GM19351 (cell line): ENCODE results near the gene PTPN14.
A peak's percentile ranks its signal among the peaks of the same experiment; 100 is the strongest.

Experiments
- ATAC-seq: cut with Tn5 transposase; IDR thresholded peaks from one replicate; pipeline ENCODE4 v1.9.1; 2021; ENCODE audit warnings: mild to moderate bottlenecking, moderate library complexity; ENCODE audit not compliant: unreplicated experiment

Gene PTPN14

DNA sequence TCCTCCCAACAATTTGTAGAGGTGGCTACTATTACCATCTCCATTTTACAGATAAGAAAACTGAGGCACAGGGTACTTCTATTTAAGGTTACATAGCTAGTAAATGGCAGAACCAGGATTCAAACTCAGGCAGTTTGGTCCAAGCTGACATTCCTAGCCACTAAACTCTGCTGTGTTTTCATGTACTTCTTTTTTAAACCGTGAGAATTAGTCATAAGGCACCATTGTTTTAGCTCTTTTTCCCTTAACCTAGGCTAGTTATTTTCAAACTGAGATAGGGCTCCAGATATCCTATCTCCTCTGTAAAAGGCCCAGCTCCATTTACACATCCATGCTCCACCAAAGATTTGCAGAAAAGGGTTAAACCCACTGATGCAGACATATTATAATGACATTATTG, 92.9 kb downstream of the PTPN14 start:
- ATAC-seq: no peak

DNA sequence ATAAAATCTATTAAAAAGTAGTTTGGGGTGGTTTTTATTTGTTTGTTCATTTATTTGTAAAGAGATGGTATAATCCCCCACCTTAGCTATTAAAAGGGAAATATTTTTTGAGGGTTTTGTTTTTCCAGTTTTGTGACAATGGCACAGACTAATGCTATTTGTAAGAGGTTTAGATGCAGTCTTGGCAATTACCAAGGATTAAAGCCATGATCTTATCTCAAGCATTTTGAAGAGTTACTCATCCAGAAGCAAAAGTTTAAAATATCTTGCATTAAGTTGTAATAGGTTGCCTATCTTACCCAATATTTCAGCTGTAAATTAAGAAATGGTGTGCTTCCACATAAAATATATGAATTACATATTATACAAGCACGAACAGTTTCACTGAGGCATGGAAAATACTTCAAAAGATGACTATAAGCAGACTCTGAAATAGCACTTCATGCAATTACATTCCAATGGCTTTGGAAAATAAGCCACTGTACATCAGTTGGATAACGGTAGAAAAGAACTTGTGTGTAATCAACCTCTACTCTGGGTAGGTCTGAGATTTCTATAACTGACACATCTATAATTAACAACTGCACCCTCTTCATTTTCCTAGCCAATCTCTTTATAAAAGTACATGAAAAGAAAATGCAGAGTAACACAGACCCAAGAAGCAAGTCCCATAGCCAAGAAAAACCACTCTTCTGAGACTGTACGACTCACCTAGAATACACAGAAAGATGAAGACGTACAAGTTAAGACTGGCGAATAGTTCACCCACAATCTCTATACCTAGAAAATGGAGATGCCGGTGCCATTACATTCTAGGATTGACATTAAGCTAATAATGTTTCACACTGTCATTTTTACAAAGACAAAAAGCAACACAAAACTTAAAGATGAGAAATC, 95.2 kb downstream of the PTPN14 start:
- ATAC-seq: no peak

DNA sequence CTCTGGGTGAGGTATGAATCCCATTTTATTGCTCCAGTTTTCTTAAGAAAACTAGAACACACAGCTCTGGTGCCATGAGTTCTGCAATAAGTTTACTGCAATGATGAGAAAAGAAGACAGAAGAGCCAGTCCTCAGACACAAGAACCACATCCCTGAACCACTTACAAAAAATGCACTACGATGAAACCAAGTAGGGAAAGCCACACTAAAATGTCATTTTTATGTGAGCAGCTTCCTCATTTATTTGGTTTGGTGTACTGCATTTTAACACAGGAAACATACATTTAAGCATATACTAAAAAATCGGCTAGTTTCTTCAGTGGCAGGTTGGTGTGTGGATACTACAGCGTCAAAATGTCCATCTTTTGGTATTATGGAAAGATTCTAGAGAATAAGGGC, 95.9 kb downstream of the PTPN14 start:
- no peak for ATAC-seq

DNA sequence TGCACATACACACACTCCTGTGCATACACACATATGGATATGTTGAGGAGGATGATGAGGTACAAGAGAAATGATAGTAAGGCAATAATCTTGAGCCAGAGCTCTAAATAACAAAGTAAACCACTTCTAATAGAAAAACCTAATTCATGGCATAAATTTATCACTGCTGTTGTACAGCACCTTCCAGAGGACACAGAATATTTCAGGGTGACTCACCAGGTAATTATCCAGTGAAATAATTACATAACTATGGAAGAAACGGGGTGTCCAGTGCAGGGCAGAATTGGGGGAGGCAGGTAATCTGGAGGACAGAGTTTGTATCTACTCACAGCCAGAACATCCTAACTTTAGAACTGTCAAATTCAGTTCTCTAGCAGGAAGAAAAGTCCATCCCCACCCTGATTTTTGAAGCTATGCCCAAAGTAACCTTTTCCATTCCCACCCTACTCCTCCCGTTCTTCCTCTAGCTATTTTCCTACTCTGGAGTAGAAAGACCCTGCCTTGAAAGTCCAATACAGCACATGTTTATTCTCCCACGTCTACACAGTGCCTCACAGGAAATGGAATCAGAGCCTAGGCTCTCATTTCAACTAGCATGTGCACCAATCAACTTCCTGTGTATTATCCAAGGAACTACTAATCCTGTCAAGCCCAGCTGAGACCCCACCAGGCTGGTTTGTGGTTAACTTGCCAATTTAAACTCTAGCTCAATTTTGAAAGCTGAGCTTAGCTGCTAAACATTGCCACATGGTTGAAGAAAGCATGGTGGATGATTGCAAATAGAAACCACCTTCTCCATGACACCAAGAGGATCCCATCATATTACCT, 96.6 kb downstream of the PTPN14 start:
- ATAC-seq: no peak

DNA sequence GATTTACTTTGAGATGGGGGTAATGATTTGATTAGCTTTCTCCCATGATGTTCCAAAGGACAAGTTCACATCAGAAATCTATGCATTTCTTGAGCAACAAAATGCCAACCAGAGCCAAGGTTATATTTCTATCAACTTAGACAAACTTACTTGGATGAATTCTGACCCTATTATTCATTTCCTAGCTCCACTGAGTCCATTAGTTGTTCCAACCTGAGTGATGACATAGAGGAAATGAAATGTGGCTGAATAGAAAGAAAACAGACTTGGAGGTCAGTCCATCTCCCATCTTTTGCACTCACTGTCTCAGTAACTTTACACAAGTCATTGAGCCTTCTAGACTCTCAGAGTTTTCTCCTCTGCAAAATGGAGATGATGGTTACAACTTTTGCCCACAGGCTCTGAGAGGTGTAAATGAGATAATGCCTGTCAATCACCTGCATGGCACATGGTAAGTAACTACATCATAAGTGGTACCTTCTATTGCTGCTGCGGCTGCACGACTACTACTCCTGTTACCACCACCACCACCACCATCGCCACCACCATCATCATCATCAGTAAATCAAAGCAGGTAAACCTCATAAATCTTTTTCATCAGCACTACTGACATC, 98.2 kb downstream of the PTPN14 start:
- ATAC-seq: no peak

DNA sequence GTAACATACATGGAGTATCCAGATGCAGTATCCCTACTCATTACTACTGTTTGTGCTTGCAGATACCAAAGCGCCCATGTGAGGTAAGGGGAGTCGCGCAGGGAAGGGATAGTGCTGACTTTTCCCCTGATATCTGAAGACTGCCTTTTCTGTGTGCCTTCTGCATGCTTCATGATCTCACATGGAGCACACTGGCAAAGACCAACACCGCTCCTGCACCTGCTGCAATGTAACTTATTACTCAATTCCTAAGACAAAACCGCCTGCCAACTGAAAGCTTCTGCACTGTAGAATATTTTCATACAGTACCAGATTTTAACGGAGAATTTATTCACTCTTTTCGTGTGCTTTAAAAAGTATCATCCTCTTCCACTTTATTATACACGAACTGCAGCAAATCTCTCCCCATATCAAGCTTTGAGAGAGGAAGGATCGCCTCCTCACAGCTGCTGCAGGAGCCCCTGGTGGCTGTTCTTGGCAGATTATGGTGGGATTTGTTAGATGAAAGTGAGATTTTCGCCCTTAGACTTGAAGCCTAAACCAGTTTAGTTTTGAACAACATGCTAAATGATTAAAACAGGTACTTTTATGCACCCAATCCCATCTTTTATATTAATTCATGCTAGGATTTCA, 99.1 kb downstream of the PTPN14 start:
- no peak for ATAC-seq

DNA sequence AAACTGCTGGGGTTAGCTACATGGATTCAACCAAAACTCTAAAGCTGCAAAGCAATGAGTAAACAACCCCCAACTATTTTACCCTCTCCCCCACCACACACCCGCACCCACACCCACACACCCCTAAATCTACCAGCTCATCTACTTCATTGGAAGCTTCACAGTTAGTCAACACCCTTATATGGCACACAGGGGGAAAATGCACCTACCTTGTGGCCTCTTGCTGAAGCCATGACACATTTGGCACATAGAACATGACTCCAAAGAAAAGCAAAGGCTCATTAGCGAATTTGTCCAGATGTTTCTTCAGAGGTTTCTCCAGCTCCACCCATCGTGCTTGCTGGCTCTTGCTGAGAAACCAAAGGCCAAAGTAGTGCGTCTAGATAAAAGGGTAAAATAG, 99.8 kb downstream of the PTPN14 start:
- no peak for ATAC-seq

DNA sequence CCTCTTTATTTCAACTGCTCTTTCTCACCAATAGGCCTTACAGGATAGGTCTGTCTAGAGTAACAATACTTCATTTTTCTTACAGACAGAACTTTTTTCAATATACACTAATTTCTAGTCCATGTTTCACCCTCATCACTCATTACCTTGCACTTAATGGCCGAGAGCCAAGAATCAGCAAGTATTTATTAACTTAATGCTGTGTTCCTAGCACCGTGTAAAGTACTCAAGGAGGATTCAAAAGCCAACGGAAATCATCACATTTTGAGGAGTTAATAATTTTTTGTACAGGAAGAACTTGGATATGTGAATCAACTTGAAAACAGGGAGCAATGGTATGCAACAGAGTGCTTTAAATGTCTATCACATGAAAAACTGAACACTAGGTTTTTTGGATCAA, 102.0 kb downstream of the PTPN14 start:
- no peak for ATAC-seq

DNA sequence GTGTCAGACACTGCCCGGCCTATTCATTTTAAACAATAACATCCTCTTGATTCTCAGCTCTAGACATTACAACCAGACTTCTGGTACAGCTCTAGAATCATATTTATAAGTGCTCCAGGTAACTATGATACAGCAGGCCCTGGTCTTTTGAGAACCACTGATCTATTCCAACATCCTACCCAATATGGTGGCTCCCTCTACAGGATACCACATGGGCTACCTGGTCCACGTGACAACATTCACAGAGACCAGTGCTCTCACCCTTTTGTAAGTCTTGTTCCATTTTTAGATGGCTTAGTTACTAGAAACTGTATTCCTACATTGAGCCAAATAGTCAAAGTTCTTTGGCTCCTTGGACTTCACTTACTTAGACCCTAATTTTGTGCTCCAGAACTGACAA, 102.9 kb downstream of the PTPN14 start:
- ATAC-seq: no peak

DNA sequence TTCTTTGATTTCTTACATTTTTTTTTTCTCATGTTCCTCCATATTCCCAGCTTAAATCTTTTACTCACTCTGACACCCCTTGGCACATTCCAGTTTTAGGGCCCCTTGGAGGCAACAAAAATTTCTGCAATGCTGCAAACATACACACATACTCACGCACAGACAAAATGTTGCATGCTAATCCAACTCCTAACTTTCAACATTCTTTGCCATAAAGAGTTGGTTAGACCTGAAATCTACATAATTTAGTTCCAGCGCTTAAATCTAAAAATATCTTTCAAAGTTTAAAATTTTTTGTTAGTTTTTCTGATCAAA, 103.9 kb downstream of the PTPN14 start:
- ATAC-seq: no peak

DNA sequence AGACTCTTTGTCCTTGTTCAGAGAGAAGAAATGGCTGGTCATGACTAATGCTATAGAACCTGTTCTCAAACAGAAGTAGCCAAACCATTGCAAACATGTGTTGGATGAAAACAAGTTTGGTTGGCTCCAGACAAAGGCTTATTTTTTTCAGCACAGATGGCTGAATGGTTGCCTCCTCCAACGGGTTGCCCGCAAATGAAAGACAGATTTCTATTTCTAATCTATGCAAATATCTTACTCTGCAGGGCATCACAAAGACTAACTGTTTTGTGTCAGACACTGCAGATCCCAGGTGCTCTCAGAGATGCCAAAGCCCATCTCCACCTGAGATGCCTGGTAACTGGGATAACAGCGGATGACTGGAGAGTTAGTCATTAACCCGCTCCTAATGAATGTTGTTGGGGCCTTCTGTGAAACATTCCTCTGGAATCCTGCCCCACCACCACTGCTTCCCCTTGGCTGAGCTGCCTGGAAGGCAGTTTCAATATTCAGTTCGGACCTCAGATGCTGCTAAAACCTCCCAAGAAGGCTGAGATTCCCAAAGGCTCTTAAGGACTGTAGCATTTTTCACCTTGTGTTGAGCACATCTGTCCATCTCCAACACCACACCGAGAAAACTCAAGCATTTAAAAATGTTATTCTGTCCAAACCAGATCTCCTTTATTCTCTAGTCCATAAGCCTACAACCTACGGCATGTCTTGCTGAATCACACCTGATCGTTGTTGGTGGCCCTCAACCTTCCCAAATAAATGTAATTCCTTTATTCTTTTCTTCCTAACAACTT, 104.4 kb downstream of the PTPN14 start:
- no peak for ATAC-seq

DNA sequence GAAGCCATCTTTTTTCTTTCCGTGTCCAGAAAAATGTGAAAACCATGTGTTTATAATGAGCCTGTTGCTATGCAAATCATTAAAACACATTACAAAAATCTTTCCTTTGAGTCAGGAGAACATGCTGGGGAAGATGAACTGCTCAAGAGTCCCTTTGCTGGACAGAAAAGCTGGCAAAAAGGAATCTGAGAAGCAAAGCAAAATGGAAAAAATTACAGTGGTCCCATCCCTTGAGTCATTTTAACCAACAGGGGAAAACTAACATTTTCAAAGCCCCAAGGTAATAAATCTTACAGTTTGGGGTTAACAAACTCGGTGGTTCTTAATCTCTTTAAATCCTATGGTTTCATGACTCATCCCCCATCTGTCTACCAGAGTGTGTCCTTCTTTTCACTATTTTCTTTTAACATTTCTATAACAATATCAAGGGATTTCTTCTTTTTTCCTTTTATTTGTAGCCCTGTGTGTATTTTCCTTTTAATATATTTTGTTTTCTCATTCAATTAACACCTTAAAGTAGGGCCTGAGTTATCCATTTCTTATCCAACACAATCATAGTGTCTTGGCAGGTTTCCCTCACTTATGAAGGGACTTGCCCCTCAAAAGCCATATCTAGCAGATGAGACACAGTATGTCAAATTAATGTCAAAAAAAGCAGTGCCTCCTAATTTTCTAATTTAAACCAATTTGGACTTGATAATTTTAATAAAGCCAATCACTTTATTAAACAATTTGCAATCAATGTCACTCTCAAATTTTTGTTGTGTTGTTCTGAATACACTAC, 105.4 kb downstream of the PTPN14 start:
- no peak for ATAC-seq

DNA sequence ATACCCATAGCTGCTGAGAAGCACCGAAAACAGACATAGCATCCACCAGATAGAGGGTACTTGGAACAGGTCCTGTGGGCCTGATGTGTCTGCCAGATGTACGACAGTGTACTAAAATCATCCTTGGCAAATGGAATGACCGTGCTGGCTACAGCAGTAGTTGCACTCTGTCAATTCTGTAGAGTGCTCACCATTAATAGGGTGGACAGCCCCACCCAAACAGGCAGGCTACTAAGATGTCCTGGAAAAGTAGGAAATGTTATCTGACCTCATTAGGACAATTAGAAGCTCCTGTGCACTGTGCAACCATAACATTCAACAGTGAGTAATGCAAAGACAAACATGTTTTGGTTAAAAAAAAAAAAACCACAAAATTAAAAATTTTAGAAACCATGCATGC, 106.2 kb downstream of the PTPN14 start:
- no peak for ATAC-seq

DNA sequence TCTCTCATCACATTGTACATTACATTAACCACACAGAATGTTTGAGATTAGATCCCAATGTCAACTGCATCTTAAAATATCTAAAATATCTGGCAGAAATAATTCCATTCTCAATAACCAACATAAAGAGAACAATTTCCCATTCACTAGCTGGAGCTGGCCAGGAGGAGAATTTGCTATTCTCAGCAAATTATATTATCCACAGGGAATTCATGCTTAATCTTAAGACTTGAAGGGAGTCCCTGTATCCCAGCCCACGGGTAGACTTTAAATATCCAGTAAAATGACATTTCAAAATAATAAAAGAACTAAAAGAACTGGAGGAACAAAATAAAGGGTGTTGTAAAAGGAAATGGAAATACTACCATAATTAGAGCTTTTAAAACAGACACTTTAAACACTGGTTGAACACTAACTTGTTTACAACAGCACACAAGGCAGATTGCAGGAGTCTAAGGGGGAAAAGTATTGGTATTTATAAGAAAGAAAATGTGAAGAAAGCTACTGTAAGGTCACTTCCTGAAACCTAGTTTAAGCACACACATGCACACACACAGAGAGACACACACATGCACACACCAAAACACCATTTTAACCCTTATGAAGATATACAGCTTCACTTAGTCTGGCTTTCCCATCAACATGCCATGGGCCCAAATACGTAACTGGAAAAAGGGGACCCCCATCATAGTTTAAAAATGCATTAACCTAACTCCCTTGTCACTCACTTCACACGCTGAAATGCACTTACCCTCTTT, 107.0 kb downstream of the PTPN14 start:
- no peak for ATAC-seq

DNA sequence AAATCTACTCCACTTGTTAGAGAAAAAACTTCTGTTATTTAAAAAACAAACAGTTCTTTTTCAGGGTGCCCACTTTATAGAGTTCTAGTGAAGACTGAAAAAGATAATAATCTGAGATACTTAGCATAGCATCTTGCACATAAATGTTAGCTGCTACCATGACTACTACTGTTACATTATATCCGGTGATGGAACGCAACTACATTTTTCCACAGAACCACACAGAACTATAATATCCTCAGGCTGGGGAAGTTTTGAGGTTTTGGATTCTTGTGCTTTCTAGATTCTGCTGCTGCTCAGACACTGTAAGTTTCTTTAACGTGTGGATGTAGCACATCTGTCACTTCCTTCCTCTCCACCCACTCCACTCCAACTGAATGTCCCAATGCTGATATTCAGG, 110.3 kb downstream of the PTPN14 start:
- no peak for ATAC-seq

DNA sequence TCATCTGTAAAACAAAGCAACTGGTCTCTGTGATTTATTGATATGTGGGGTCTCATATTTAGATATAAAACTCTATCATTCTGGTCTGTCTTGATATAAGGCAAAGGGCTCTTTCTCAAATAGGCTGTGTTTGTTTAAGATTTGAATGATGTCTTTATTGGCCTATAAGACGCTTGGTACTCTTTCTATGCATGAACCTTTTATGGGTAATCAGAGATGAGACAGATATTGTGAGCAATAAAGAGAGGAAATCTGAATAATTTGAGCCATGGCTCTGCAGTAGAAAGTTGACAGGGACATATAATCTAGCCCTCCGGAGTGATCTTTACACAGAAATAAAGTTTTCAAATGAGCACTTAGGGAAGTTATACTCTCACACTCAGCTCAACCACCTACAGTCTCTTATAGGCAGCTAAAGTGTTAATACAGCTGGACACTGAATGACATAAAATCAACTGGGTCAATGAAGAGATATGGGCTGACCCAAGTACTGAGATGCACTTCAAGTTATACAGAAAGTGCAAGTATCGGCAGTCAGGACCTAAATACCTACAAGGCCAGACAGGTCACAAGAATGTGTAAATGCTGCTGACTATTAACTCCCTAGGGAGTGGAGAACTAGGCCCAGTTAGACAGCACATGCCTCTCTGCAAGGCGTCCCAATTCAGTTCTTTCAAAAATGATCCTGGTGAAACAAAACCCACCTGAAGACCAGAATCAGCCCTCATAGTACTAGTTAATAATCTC, 111.0 kb downstream of the PTPN14 start:
- ATAC-seq: no peak

DNA sequence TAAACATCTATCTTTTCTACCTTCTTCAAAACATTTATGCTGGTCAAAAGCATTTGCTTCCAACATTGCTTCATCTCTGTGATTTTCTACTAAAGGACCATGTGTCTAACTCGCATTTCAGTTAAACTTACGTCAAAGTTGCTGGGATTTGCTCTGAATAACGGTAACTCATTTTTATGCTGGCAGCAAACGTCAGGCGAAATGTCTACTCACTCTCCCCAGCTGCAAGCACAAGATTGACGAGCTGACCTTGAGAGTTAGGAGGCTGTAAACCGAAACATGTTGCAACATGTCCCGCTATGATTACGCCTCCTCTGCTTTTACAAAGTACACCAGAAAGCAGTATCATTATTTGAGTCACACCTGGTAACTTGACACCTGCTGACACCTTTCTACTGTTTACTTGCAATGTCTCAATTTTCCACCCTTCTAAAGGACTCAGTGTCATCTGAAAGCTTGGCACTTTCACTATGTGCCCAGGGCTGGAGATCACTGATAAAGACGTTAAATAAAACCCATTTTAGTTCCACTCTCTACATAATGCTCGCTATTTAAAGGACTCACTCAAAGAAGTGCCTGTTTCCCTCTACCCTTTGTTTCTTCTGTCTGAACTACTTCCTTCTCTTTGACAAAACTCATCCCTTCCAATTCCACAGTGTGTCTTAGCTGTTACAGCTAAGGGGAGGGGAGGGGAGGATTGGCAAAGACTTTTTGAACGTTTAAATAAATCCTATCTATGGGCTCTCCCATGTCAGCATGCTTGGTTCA, 111.9 kb downstream of the PTPN14 start:
- ATAC-seq: peak; percentile 86

DNA sequence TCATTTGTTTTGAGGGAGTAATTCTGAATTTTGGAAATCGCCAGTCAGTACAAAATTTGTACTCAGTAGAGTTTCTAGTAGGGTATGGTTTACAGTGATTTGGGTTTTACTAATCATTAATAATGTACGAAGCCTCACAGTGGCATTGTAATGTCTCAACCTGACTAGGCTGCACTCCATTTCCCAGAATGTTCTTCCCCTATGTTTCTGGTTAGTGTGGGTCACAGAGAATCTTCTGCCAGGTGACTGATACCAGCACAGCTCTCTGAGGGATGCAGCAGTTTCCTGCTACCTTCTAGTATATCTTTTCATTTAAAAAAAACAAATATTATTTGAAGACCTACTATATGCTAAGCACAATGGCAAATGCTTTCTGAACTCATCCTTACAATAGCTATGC, 112.9 kb downstream of the PTPN14 start:
- no peak for ATAC-seq
